Sigmoid colon (tissue), 4 donors: Measurements from ENCODE around the gene UBE3C.

Experiments used
- EP300 ChIP-seq, 4 donors: sonication (generic); formaldehyde crosslinking; IDR thresholded peaks; one replicate each; pipeline ENCODE4 v1.6.1; 2017; ENCODE audit warnings: antibody characterized with exemption in 4 of 4
- POLR2A ChIP-seq, 2 donors: fragments of 450-650 bp; IDR thresholded peaks; one replicate each; pipeline ENCODE4 v1.6.1; 2016; ENCODE audit warnings: antibody characterized with exemption in 2 of 2, mild to moderate bottlenecking in 2 of 2, moderate library complexity in 2 of 2
- TF ChIP-seq, protein P1 (sequence below), 4 experiments: fragments of 450-650 bp in 3 of 4; fragments of 200-600 bp in 1 of 4; IDR thresholded peaks; one replicate each; pipeline ENCODE4 v1.5.1; 2016 to 2019; ENCODE audit warnings: antibody characterized with exemption in 4 of 4, mild to moderate bottlenecking in 3 of 4, moderate library complexity in 2 of 4

DNA sequence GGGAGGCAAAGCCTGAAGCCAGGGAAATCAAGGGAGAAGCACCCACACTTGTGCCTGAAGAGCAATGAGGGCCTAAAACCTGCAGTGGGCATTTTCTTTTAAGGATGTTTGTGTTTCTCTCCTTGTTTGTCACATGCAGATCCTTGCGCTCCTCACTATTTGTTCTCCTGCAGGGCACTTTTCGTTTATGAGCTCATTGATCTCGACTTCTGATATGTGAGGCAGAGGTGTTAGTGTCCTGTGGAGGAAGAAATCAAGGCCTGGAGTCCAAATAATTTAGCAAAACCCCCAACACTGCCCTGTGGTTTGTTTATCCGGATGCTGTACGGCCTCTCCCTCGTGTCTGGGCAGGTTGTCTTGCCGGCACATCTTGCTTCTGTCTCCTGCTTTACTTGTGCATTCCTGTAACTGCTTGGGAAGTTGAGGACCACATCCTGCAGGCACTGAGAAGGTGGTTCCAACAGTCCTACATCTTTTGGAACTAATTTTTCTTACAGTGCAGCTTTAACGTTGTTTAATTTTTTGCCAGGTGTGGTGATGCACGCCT is 13.7 kb downstream of the UBE3C start:
- TF ChIP-seq EP300 (IDR thresholded peaks at IDR 0.05) (no peak), POLR2A (IDR thresholded peaks at IDR 0.05) (no peak)
- TF ChIP-seq, protein P1, sequence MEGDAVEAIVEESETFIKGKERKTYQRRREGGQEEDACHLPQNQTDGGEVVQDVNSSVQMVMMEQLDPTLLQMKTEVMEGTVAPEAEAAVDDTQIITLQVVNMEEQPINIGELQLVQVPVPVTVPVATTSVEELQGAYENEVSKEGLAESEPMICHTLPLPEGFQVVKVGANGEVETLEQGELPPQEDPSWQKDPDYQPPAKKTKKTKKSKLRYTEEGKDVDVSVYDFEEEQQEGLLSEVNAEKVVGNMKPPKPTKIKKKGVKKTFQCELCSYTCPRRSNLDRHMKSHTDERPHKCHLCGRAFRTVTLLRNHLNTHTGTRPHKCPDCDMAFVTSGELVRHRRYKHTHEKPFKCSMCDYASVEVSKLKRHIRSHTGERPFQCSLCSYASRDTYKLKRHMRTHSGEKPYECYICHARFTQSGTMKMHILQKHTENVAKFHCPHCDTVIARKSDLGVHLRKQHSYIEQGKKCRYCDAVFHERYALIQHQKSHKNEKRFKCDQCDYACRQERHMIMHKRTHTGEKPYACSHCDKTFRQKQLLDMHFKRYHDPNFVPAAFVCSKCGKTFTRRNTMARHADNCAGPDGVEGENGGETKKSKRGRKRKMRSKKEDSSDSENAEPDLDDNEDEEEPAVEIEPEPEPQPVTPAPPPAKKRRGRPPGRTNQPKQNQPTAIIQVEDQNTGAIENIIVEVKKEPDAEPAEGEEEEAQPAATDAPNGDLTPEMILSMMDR (IDR thresholded peaks at IDR 0.05): no peak
